K562 (cell line): ENCODE measurements around the gene CNOT2. TPM values are rescaled to one million over a fixed set of nuclear protein-coding genes. Genes with fewer than 3 reads are reported as not detected.

Source experiments
- ATAC-seq: fragments of 200-7000 bp; cut with Tn5 transposase; 3 replicates; pipeline ENCODE4 v1.9.1; 2020; ENCODE audit warnings: moderate library complexity
- BruUV-seq: library from RNA; stranded (reverse); fragments of 400-500 nt; replicated peaks from 2 replicates; lab custom pipeline; 2021; lab: Mats Ljungman, UMichigan
- CTCF ChIA-PET: fragments of 300-600 bp; formaldehyde crosslinking; extraction: SDS; loops from one replicate; lab custom pipeline; 2021; ENCODE audit warnings: low intra/inter-chr PET ratio; lab: Yijun Ruan, JAX
- POLR2A ChIA-PET: fragments of 300-600, 350-650 bp; sonication (Branson Sonifier 250); formaldehyde crosslinking; extraction: SDS; loops from one replicate; lab custom pipeline; 2021; ENCODE audit warnings: antibody characterized with exemption, inconsistent platforms; lab: Yijun Ruan, JAX
- DNase-seq, 4 experiments: peaks; one replicate each; pipeline versions ENCODE4 v3.0.0 to v3.0.0-alpha.2; 2011 to 2018; ENCODE audit warnings: low spot score in 3 of 4, mixed read lengths in 3 of 4; ENCODE audit errors: extremely low read depth in 1 of 4
- FAIRE-seq: peaks from 2 replicates; lab custom pipeline; 2011; peaks lifted over from hg19 to GRCh38; lab: Jason Lieb, UNC
- H2AFZ ChIP-seq: 2 replicates; pipeline ENCODE4 v1.6.0; 2011; ENCODE audit warnings: low read depth, low read length, control low read depth, inconsistent platforms
- H3K27ac ChIP-seq: fragments of 200-600 bp; 3 replicates; pipeline ENCODE4 v1.8.0; 2011; ENCODE audit warnings: low read depth, mild to moderate bottlenecking, control low read depth, inconsistent platforms, low read length, moderate library complexity, mixed read lengths; ENCODE audit errors: extremely low read depth
- H3K27me3 ChIP-seq, 2 experiments: fragments of 300-600 bp in 1 of 2; 2 replicates in 1 of 2; 3 replicates in 1 of 2; pipeline versions ENCODE4 v1.6.0 to v1.8.0; 2011; ENCODE audit warnings: inconsistent platforms in 2 of 2, low read length in 2 of 2, mild to moderate bottlenecking in 1 of 2, mixed read lengths in 1 of 2, moderate library complexity in 1 of 2; ENCODE audit not compliant: control insufficient read depth in 2 of 2, insufficient read depth in 2 of 2
- H3K36me3 ChIP-seq: fragments of 300-600 bp; 3 replicates; pipeline ENCODE4 v1.8.0; 2011; ENCODE audit warnings: mild to moderate bottlenecking, low read length, inconsistent platforms; ENCODE audit not compliant: control insufficient read depth, insufficient read depth
- H3K4me1 ChIP-seq, 2 experiments: fragments of 200-600 bp in 1 of 2; replicated peaks in 1 of 2; 2 replicates in 1 of 2; 3 replicates in 1 of 2; pipeline versions ENCODE4 v1.5.1 to v1.8.0; 2011; ENCODE audit warnings: inconsistent platforms in 2 of 2, low read length in 2 of 2, mild to moderate bottlenecking in 1 of 2, mixed read lengths in 1 of 2, moderate library complexity in 1 of 2; ENCODE audit not compliant: control insufficient read depth in 2 of 2, insufficient read depth in 2 of 2
- H3K4me2 ChIP-seq: 2 replicates; pipeline ENCODE4 v1.6.1; 2011; ENCODE audit warnings: low read length, control low read depth, inconsistent platforms, mixed read lengths; ENCODE audit not compliant: insufficient read depth
- H3K4me3 ChIP-seq: fragments of 200-600 bp; sonication (generic), shearing (Covaris generic); 2 replicates; pipeline ENCODE4 v1.5.1; 2016; ENCODE audit warnings: control low read depth, inconsistent platforms
- H3K79me2 ChIP-seq: fragments of 200-600 bp; 3 replicates; pipeline ENCODE4 v1.8.0; 2011; ENCODE audit warnings: low read length, inconsistent platforms; ENCODE audit not compliant: control insufficient read depth, insufficient read depth
- H3K9ac ChIP-seq, 2 experiments: 2 replicates each; pipeline versions ENCODE4 v1.6.0 to v1.6.1; 2011; ENCODE audit warnings: low read depth in 2 of 2, low read length in 2 of 2, control low read depth in 1 of 2, inconsistent platforms in 1 of 2, mild to moderate bottlenecking in 1 of 2, mixed read lengths in 1 of 2; ENCODE audit not compliant: insufficient read depth in 1 of 2
- H3K9me1 ChIP-seq: one replicate; pipeline ENCODE4 v1.6.0; 2011; ENCODE audit warnings: inconsistent platforms, mild to moderate bottlenecking, low read length, moderate library complexity; ENCODE audit not compliant: control insufficient read depth, insufficient read depth
- H3K9me3 ChIP-seq: replicated peaks from 2 replicates; pipeline ENCODE4 v1.5.1; 2011; ENCODE audit warnings: low read depth, low read length, inconsistent platforms; ENCODE audit not compliant: control insufficient read depth, insufficient read depth
- H4K20me1 ChIP-seq: replicated peaks from 2 replicates; pipeline ENCODE4 v1.6.1; 2011; ENCODE audit warnings: low read length, inconsistent platforms, mixed read lengths; ENCODE audit not compliant: control insufficient read depth, insufficient read depth
- DLX4 ChIP-seq: fragments of 250-450 bp; sonication (Bioruptor Pico); IDR thresholded peaks from 2 replicates; pipeline ENCODE4 v1.6.1; 2021; ENCODE audit warnings: mild to moderate bottlenecking
- FOXJ3 ChIP-seq: sonication (generic); formaldehyde crosslinking; IDR thresholded peaks from 2 replicates; pipeline ENCODE4 v1.4.0; 2020; ENCODE audit warnings: mild to moderate bottlenecking, missing genetic modification reagents
- HMG20A ChIP-seq: fragments of 450-650 bp; formaldehyde crosslinking; conservative IDR thresholded peaks from 2 replicates; pipeline ENCODE4 v1.4.0; 2020; ENCODE audit warnings: mild to moderate bottlenecking, mixed read lengths
- IFI16 ChIP-seq: fragments of 250-450 bp; sonication (Bioruptor Pico); IDR thresholded peaks from 2 replicates; pipeline ENCODE4 v2.1.2; 2022; ENCODE audit warnings: mild to moderate bottlenecking, inconsistent platforms
- MYNN ChIP-seq, 2 experiments: sonication (generic); formaldehyde crosslinking in 1 of 2; IDR thresholded peaks; 2 replicates each; pipeline versions ENCODE4 v1.5.0 to v1.6.1; 2016 to 2020; ENCODE audit warnings: antibody characterized with exemption in 1 of 2, missing genetic modification reagents in 1 of 2
- NFE2L1 ChIP-seq: fragments of 450-650 bp; IDR thresholded peaks from 2 replicates; pipeline ENCODE4 v1.6.1; 2016; ENCODE audit warnings: missing genetic modification characterization, low read depth, mild to moderate bottlenecking, missing compliant biosample characterization, moderate library complexity, borderline replicate concordance
- PCBP1 ChIP-seq: fragments of 200-400 bp; formaldehyde crosslinking; IDR thresholded peaks from 2 replicates; pipeline ENCODE4 v1.6.1; 2018; ENCODE audit warnings: mild to moderate bottlenecking, low read depth, low read length; ENCODE audit not compliant: poor library complexity, severe bottlenecking
- POLR2A ChIP-seq: fragments of 450-650 bp; conservative IDR thresholded peaks from 2 replicates; pipeline ENCODE4 v1.6.1; 2016
- POLR2AphosphoS5 ChIP-seq: IDR thresholded peaks from 2 replicates; pipeline ENCODE4 v1.6.1; 2011; ENCODE audit warnings: mild to moderate bottlenecking, low read depth, low read length, moderate library complexity; ENCODE audit not compliant: control insufficient read depth, insufficient read depth
- SREBF2 ChIP-seq: sonication (generic); formaldehyde crosslinking; IDR thresholded peaks from 2 replicates; pipeline ENCODE4 v1.4.0; 2020; ENCODE audit warnings: mild to moderate bottlenecking, missing genetic modification reagents
- TAF9B ChIP-seq: fragments of 450-650 bp; IDR thresholded peaks from 2 replicates; pipeline ENCODE4 v1.6.1; 2018; ENCODE audit warnings: mild to moderate bottlenecking; ENCODE audit not compliant: partially characterized antibody
- THRAP3 ChIP-seq: fragments of 450-650 bp; IDR thresholded peaks from 2 replicates; pipeline ENCODE4 v1.6.1; 2016; ENCODE audit warnings: mild to moderate bottlenecking, inconsistent platforms, borderline replicate concordance
- ZNF830 ChIP-seq: fragments of 250-450 bp; sonication (Bioruptor Pico); IDR thresholded peaks from 2 replicates; pipeline ENCODE4 v1.5.0; 2021; ENCODE audit warnings: mild to moderate bottlenecking
- whole genome bisulfite sequencing: fragments of 100-300 bp; shearing (Covaris generic); methylation state at CpG from one replicate; pipeline ENCODE4 v1.1.6; 2016; ENCODE audit warnings: low coverage, mixed read lengths; ENCODE audit not compliant: insufficient coverage; ENCODE audit errors: missing lambda C conversion rate; 5-methylcytosine and 5-hydroxymethylcytosine counted together
- in situ Hi-C: fragments of 300-500 bp; cut with MboI; formaldehyde crosslinking; loops from 4 replicates; pipeline ENCODE4 v1.15.0; 2018; ENCODE audit warnings: inconsistent platforms, mixed read lengths
- intact Hi-C: fragments of 100-400 bp; cut with micrococcal nuclease; formaldehyde crosslinking; loops from 2 replicates; pipeline ENCODE4 v1.14.2; 2022
- polyA plus RNA-seq, 8 experiments: library from polyadenylated mRNA; depleted of rRNA in 4 of 8; stranded (reverse) in 5 of 8; unstranded in 3 of 8; fragments of >200 nt; fragmentation: Nextera tagmentation in 2 of 8; fragmentation: Illumina TruSeq in 1 of 8; extraction: Ambion mirVana in 2 of 8; extraction: Trizol in 1 of 8; gene quantifications; 2 replicates each; pipeline versions ENCODE4 v1.2.1 to v1.2.3, GENCODE V29; 2011 to 2014; ENCODE audit warnings: inconsistent platforms in 1 of 8, missing spikeins in 1 of 8
- total RNA-seq, 7 experiments: library from RNA; depleted of rRNA in 6 of 7; stranded (reverse); fragments of >200 nt in 6 of 7; fragmentation: Illumina TruSeq in 2 of 7; extraction: Trizol in 2 of 7; gene quantifications; 2 replicates each; pipeline versions ENCODE4 v1.2.1 to v1.2.3, GENCODE V29; 2011 to 2021; ENCODE audit warnings: low replicate concordance in 1 of 7
- TF ChIP-seq, protein P1 (sequence below): fragments of 450-650 bp; IDR thresholded peaks from 2 replicates; pipeline ENCODE4 v1.6.1; 2016; ENCODE audit warnings: low read depth, mild to moderate bottlenecking, moderate library complexity
- TF ChIP-seq, protein P2 (sequence below), 3 experiments: fragments of 200-800 bp in 1 of 3; sonication (Bioruptor generic) in 1 of 3; sonication (generic) in 1 of 3; formaldehyde crosslinking in 1 of 3; IDR thresholded peaks; 2 replicates each; pipeline versions ENCODE4 v1.6.1 to v1.8.0; 2016 to 2022; ENCODE audit warnings: mild to moderate bottlenecking in 2 of 3, missing compliant biosample characterization in 2 of 3, missing genetic modification characterization in 2 of 3, missing genetic modification reagents in 1 of 3

CNOT2 gene
- total and polyA plus RNA-seq, 9 of the 15 experiments (the other 6 are each of a cell fraction or from before 2014, with no cell fraction given), result 43.6 to 119 (median 84.4) TPM

DNA sequence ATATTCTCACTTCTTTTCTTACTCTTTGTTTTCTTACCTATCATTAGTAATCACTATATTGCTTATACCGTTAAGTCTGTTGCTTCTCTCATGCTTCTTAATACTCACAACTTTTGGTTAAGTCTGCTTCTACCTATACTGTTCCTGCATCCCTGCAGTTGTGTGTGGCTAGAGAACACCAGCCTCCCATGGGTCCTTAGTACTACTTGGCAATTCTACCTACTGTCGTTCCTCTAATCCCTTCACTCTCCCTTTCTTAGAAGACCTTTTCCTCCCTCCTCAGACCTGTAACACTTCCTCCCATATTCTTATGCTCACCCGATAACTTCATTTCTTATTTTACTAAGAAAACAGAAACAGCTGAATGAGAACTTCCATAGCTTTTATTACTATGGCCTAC, 29.3 kb downstream of the CNOT2 start:
- in situ Hi-C loops, result no loop called here
- H3K9me3 ChIP-seq, result no peaks in the 10 kb centered on the region
- H3K36me3 ChIP-seq, result peaks cover 2% of the 10 kb centered on the region; the same call in 1 of the 3 replicates
- peaks cover 100% of the 10 kb centered on the region for H3K79me2 ChIP-seq
- CTCF ChIA-PET, result no interaction called here
- H4K20me1 ChIP-seq, result no peaks in the 10 kb centered on the region
- no peak overlapping the region for H3K4me2 ChIP-seq
- no peak overlapping the region for H3K4me3 ChIP-seq
- DNase-seq, result no peak
- no peak overlapping the region for H3K27ac ChIP-seq
- no peaks in the 10 kb centered on the region for H3K9me1 ChIP-seq
- TF ChIP-seq HMG20A (CRISPR knock-in tag), result no peak
- TF ChIP-seq, protein P1, sequence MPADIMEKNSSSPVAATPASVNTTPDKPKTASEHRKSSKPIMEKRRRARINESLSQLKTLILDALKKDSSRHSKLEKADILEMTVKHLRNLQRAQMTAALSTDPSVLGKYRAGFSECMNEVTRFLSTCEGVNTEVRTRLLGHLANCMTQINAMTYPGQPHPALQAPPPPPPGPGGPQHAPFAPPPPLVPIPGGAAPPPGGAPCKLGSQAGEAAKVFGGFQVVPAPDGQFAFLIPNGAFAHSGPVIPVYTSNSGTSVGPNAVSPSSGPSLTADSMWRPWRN, result no peak
- no peak for TF ChIP-seq POLR2A
- no peak for TF ChIP-seq SREBF2 (CRISPR knock-in tag)
- no peak for TF ChIP-seq ZNF830
- no peak for TF ChIP-seq NFE2L1 (tag)
- TF ChIP-seq THRAP3, result no peak
- TF ChIP-seq MYNN (IDR thresholded peaks at IDR 0.05), result no peak
- no peak for TF ChIP-seq MYNN (CRISPR knock-in tag; IDR thresholded peaks at IDR 0.05)
- TF ChIP-seq POLR2AphosphoS5, result no peak
- no peak for TF ChIP-seq FOXJ3 (CRISPR knock-in tag)
- TF ChIP-seq TAF9B, result no peak
- TF ChIP-seq, protein P2, sequence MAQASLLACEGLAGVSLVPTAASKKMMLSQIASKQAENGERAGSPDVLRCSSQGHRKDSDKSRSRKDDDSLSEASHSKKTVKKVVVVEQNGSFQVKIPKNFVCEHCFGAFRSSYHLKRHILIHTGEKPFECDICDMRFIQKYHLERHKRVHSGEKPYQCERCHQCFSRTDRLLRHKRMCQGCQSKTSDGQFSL (CRISPR knock-in tag; IDR thresholded peaks at IDR 0.05), result no peak
- TF ChIP-seq, protein P2 (tag; IDR thresholded peaks at IDR 0.05), result no peak
- TF ChIP-seq PCBP1, result no peak
- TF ChIP-seq IFI16 (CRISPR knock-in tag), result no peak
- TF ChIP-seq DLX4, result no peak
- no peaks in the 10 kb centered on the region for H3K27me3 ChIP-seq
- H3K4me1 ChIP-seq, result no peaks in the 10 kb centered on the region
- intact Hi-C loops, result no loop called here
- ATAC-seq, result peak; percentile 47; the same call in 2 of the 3 replicates
- H3K9ac ChIP-seq, result no peak overlapping the region
- FAIRE-seq, result no peak
- BruUV-seq, result no TSS peak
- POLR2A ChIA-PET, result interaction anchor here (0.9 to 1.3 kb wide), 3 partner anchors 14 to 24 kb away, joined by 3 read pairs; no protein-coding TSS in a partner anchor
- no peak overlapping the region for H2AFZ ChIP-seq
- WGBS, result 81% methylated on average over 3 of the region's 3 CpGs
